Cerebellar nuclear complex (tissue), 1 donor: Measurements from ENCODE around the gene UBE2C.
"Not testable (repeated sequence)": the region's sequence is repeated elsewhere in the genome, so short reads cannot be mapped to it uniquely, and the experiment has no call there.

Source experiments
- DNase-seq, 2 experiments: peaks; one replicate each; lab custom pipeline; 2025; lab: John Stamatoyannopoulos, UW

The UBE2C gene

GRCh38 chr20:45797955-45798354 is 14.5 kb upstream of the UBE2C start:
- not testable (repeated sequence) for DNase-seq

GRCh38 chr20:45798935-45799642 is 13.4 kb upstream of the UBE2C start:
- peak in 1 of 2 experiments; percentile 16 for DNase-seq

- no peak for DNase-seq
These were observed 10.6 kb upstream of the UBE2C start for GRCh38 chr20:45801851-45802250.

- no peak for DNase-seq
These were observed 2.1 kb upstream of the UBE2C start for GRCh38 chr20:45810191-45810970.

GRCh38 chr20:45813006-45813340 is 529 bp downstream of the UBE2C start:
- DNase-seq = no peak

GRCh38 chr20:45813489-45813888 is 1.0 kb downstream of the UBE2C start:
- no peak for DNase-seq

GRCh38 chr20:45814314-45814713 is 1.9 kb downstream of the UBE2C start:
- DNase-seq = no peak

GRCh38 chr20:45816951-45817350 is 4.5 kb downstream of the UBE2C start:
- no peak for DNase-seq

- no peak for DNase-seq
These were observed 5.1 kb downstream of the UBE2C start for GRCh38 chr20:45817376-45818194.

GRCh38 chr20:45818239-45818638 is 5.8 kb downstream of the UBE2C start:
- DNase-seq = no peak

GRCh38 chr20:45819466-45819865 is 7.0 kb downstream of the UBE2C start:
- no peak for DNase-seq

GRCh38 chr20:45821947-45822346 is 9.5 kb downstream of the UBE2C start:
- no peak for DNase-seq

- DNase-seq = no peak
These were observed 10.4 kb downstream of the UBE2C start for GRCh38 chr20:45822857-45823256.

- no peak for DNase-seq
These were observed 11.7 kb downstream of the UBE2C start for GRCh38 chr20:45823949-45824835.

GRCh38 chr20:45826381-45827019 is 14.1 kb downstream of the UBE2C start:
- peak; percentile 55 to 57 for DNase-seq

- no peak for DNase-seq
These were observed 14.7 kb downstream of the UBE2C start, which contains the start of gene TNNC2 for GRCh38 chr20:45827030-45827652. TSS of gene TNNC2 (minus strand) at chr20:45827312. CDS start at chr20:45827248, 64 bp downstream.

GRCh38 chr20:45827712-45828111 is 15.3 kb downstream of the UBE2C start:
- no peak for DNase-seq

GRCh38 chr20:45828589-45828988 is 16.1 kb downstream of the UBE2C start:
- no peak for DNase-seq

GRCh38 chr20:45829673-45830106 is 17.2 kb downstream of the UBE2C start:
- DNase-seq = not testable (repeated sequence)

GRCh38 chr20:45832619-45833018 is 20.2 kb downstream of the UBE2C start:
- DNase-seq = no peak
